OCI-LY7 (cell line): ENCODE results near the gene MACROD2. TPM values are rescaled to one million over a fixed set of nuclear protein-coding genes. Genes with fewer than 3 reads are reported as not detected.

ENCODE experiments used
- BruUV-seq: library from RNA; stranded (reverse); fragments of 400-500 nt; replicated peaks from 2 replicates; lab custom pipeline; 2021; lab: Mats Ljungman, UMichigan
- CTCF ChIA-PET: fragments of 300-600 bp; sonication (Branson Sonifier 250); formaldehyde crosslinking; loops from one replicate; lab custom pipeline; 2022; ENCODE audit warnings: antibody characterized with exemption; ENCODE audit not compliant: unreplicated experiment; lab: Charles Lee
- POLR2A ChIA-PET: fragments of 300-600 bp; sonication (Branson Sonifier 250); formaldehyde crosslinking; loops from one replicate; lab custom pipeline; 2022; ENCODE audit warnings: antibody characterized with exemption; lab: Charles Lee
- DNase-seq: peaks from one replicate; pipeline ENCODE4 v3.0.0-alpha.2; 2015; ENCODE audit warnings: low spot score
- H2AFZ ChIP-seq: fragments of 200-600 bp; sonication (generic), shearing (Covaris generic); 2 replicates; pipeline ENCODE4 v1.6.1; 2014; ENCODE audit warnings: mild to moderate bottlenecking, antibody characterized with exemption, low read length, moderate library complexity
- H3K27ac ChIP-seq: fragments of 200-600 bp; sonication (generic); 2 replicates; pipeline ENCODE4 v1.5.1; 2014; ENCODE audit warnings: mixed run types, low read depth, mild to moderate bottlenecking, moderate library complexity, low read length, inconsistent platforms; ENCODE audit not compliant: poor library complexity, severe bottlenecking
- H3K36me3 ChIP-seq: fragments of 200-600 bp; sonication (generic); 2 replicates; pipeline ENCODE4 v1.6.1; 2014; ENCODE audit warnings: mild to moderate bottlenecking, antibody characterized with exemption, low read length, moderate library complexity, mixed read lengths; ENCODE audit not compliant: insufficient read depth
- H3K4me1 ChIP-seq: fragments of 200-600 bp; sonication (generic); 2 replicates; pipeline ENCODE4 v1.5.1; 2014; ENCODE audit warnings: mild to moderate bottlenecking, low read length; ENCODE audit not compliant: insufficient read depth, poor library complexity, severe bottlenecking
- H3K4me2 ChIP-seq: fragments of 200-600 bp; sonication (generic); 2 replicates; pipeline ENCODE4 v1.6.1; 2014; ENCODE audit warnings: mild to moderate bottlenecking, low read length
- H3K4me3 ChIP-seq: fragments of 200-600 bp; sonication (generic); 2 replicates; pipeline ENCODE4 v1.5.1; 2014; ENCODE audit warnings: mild to moderate bottlenecking, low read depth, low read length; ENCODE audit not compliant: poor library complexity, severe bottlenecking
- H3K79me2 ChIP-seq: fragments of 200-600 bp; sonication (generic); 2 replicates; pipeline ENCODE4 v1.6.1; 2016; ENCODE audit warnings: low read depth, mild to moderate bottlenecking, low read length, moderate library complexity, mixed read lengths; ENCODE audit not compliant: insufficient read depth
- H3K9me2 ChIP-seq: fragments of 200-600 bp; sonication (generic); 2 replicates; pipeline ENCODE4 v1.6.1; 2016; ENCODE audit warnings: mild to moderate bottlenecking, low read length, mixed read lengths; ENCODE audit not compliant: insufficient read depth
- H3K9me3 ChIP-seq: fragments of 200-600 bp; sonication (generic); 2 replicates; pipeline ENCODE4 v1.6.1; 2014; ENCODE audit warnings: mild to moderate bottlenecking, mixed run types, low read length, mixed read lengths
- H4K20me1 ChIP-seq: fragments of 200-600 bp; sonication (generic); 2 replicates; pipeline ENCODE4 v1.6.1; 2014; ENCODE audit warnings: mild to moderate bottlenecking, antibody characterized with exemption, low read length, moderate library complexity, mixed read lengths; ENCODE audit not compliant: insufficient read depth
- EZH2phosphoT487 ChIP-seq: fragments of 200-600 bp; sonication (generic); IDR thresholded peaks from 2 replicates; pipeline ENCODE4 v1.6.1; 2018; ENCODE audit warnings: low read depth, borderline replicate concordance, mild to moderate bottlenecking, mixed run types, antibody characterized with exemption, low read length, moderate library complexity, mixed read lengths
- intact Hi-C: fragments of 100-400 bp; cut with micrococcal nuclease; formaldehyde crosslinking; loops from one replicate; pipeline ENCODE4 v1.10.0; 2022; ENCODE audit not compliant: unreplicated experiment
- total RNA-seq, 2 experiments: library from RNA; depleted of rRNA in 1 of 2; stranded (reverse); fragments of >200 nt in 1 of 2; shearing (Covaris generic) in 1 of 2; gene quantifications; 2 replicates each; pipeline ENCODE4 v1.2.3, GENCODE V29; 2014 to 2022
- TF ChIP-seq, protein P1 (sequence below): fragments of 200-600 bp; sonication (generic); conservative IDR thresholded peaks from 2 replicates; pipeline ENCODE4 v1.5.1; 2014; ENCODE audit warnings: mild to moderate bottlenecking, antibody characterized with exemption, low read length, moderate library complexity, mixed read lengths

MACROD2 gene
- total RNA-seq, 2 experiments from 2014 or later, result 0.09 to 4.5 TPM

GRCh38 chr20:14383335-14383734 is 388.0 kb downstream of the MACROD2 start:
- Histone ChIP-seq H3K4me1 (no peaks in the 10 kb centered on the region), H3K4me3 (no peak overlapping the region), H3K9me2 (no peaks in the 10 kb centered on the region), H3K27ac (no peak overlapping the region), H3K79me2 (no peaks in the 10 kb centered on the region), H3K4me2 (no peak overlapping the region), H3K36me3 (no peaks in the 10 kb centered on the region), H4K20me1 (no peaks in the 10 kb centered on the region), H3K9me3 (0 out of 2 replicates have a peak, but pooled peaks cover 3% of the 10 kb centered on the region), H2AFZ (no peak overlapping the region)
- CTCF ChIA-PET, result no interaction called here
- POLR2A ChIA-PET, result no interaction called here
- no peak for DNase-seq
- TF ChIP-seq, protein P1, sequence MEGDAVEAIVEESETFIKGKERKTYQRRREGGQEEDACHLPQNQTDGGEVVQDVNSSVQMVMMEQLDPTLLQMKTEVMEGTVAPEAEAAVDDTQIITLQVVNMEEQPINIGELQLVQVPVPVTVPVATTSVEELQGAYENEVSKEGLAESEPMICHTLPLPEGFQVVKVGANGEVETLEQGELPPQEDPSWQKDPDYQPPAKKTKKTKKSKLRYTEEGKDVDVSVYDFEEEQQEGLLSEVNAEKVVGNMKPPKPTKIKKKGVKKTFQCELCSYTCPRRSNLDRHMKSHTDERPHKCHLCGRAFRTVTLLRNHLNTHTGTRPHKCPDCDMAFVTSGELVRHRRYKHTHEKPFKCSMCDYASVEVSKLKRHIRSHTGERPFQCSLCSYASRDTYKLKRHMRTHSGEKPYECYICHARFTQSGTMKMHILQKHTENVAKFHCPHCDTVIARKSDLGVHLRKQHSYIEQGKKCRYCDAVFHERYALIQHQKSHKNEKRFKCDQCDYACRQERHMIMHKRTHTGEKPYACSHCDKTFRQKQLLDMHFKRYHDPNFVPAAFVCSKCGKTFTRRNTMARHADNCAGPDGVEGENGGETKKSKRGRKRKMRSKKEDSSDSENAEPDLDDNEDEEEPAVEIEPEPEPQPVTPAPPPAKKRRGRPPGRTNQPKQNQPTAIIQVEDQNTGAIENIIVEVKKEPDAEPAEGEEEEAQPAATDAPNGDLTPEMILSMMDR, result no peak
- TF ChIP-seq EZH2phosphoT487, result no peak
- no TSS peak for BruUV-seq
- intact Hi-C loops, result no loop called here

- H3K4me1 ChIP-seq, result no peaks in the 10 kb centered on the region
- no peaks in the 10 kb centered on the region for H4K20me1 ChIP-seq
- H3K36me3 ChIP-seq, result no peaks in the 10 kb centered on the region
- 0 out of 2 replicates have a peak, but pooled peaks cover 3% of the 10 kb centered on the region for H3K9me3 ChIP-seq
- intact Hi-C loops, result no loop called here
- H3K4me2 ChIP-seq, result no peak overlapping the region
- no peaks in the 10 kb centered on the region for H3K79me2 ChIP-seq
- H3K4me3 ChIP-seq, result no peak overlapping the region
- TF ChIP-seq EZH2phosphoT487, result no peak
- TF ChIP-seq, protein P1, result no peak
- no peak overlapping the region for H2AFZ ChIP-seq
- H3K9me2 ChIP-seq, result no peaks in the 10 kb centered on the region
- ChIA-PET CTCF (no interaction called here), POLR2A (no interaction called here)
- DNase-seq, result no peak
- BruUV-seq, result no TSS peak
- H3K27ac ChIP-seq, result no peak overlapping the region
Observed at GRCh38 chr20:14384416-14385175, 389.3 kb downstream of the MACROD2 start.

GRCh38 chr20:14385176-14385740 is 389.9 kb downstream of the MACROD2 start:
- intact Hi-C loops, result no loop called here
- DNase-seq, result no peak
- Histone ChIP-seq H3K79me2 (no peaks in the 10 kb centered on the region), H4K20me1 (no peaks in the 10 kb centered on the region), H3K4me1 (no peaks in the 10 kb centered on the region), H2AFZ (no peak overlapping the region), H3K36me3 (no peaks in the 10 kb centered on the region), H3K9me3 (0 out of 2 replicates have a peak, but pooled peaks cover 3% of the 10 kb centered on the region), H3K4me3 (no peak overlapping the region), H3K4me2 (no peak overlapping the region), H3K9me2 (no peaks in the 10 kb centered on the region), H3K27ac (no peak overlapping the region)
- no peak for TF ChIP-seq EZH2phosphoT487
- TF ChIP-seq, protein P1, result no peak
- no TSS peak for BruUV-seq
- POLR2A ChIA-PET, result no interaction called here
- CTCF ChIA-PET, result no interaction called here
